ENCODE data around the gene HIF1AN.

The HIF1AN gene

GRCh38 chr10:100522107-100522801, 13.5 kb upstream of the HIF1AN start:
- DNase-seq (ENCODE audit: low spot score): no peak

GRCh38 chr10:100522945-100523344, 12.8 kb upstream of the HIF1AN start:
- DNase-seq (ENCODE audit: low spot score): no peak

- no peak for DNase-seq (ENCODE audit: low spot score)
These were observed 11.5 kb upstream of the HIF1AN start for GRCh38 chr10:100524206-100524605.

GRCh38 chr10:100524638-100525037, 11.1 kb upstream of the HIF1AN start:
- peak; percentile 25 for DNase-seq (ENCODE audit: low spot score)

GRCh38 chr10:100528123-100528886, 7.4 kb upstream of the HIF1AN start:
- peak; percentile 34 for DNase-seq (ENCODE audit: low spot score)

GRCh38 chr10:100528921-100529474, 6.7 kb upstream of the HIF1AN start:
- DNase-seq (ENCODE audit: low spot score): peak; percentile 55

- peak; percentile 83 for DNase-seq (ENCODE audit: low spot score)
These were observed 6.1 kb upstream of the HIF1AN start, which contains the start of gene NDUFB8 for GRCh38 chr10:100529475-100530298. Gene NDUFB8 (minus strand): TSS chr10:100529871. CDS start chr10:100529851, 20 bp downstream.

- no peak for DNase-seq (ENCODE audit: low spot score)
These were observed 4.0 kb upstream of the HIF1AN start for GRCh38 chr10:100531761-100532160.

GRCh38 chr10:100534726-100535125, 1.0 kb upstream of the HIF1AN start:
- DNase-seq (ENCODE audit: low spot score): no peak

GRCh38 chr10:100535338-100535714, 417 bp upstream of the HIF1AN start:
- no peak for DNase-seq (ENCODE audit: low spot score)

- DNase-seq (ENCODE audit: low spot score): no peak
These were observed 1.7 kb downstream of the HIF1AN start for GRCh38 chr10:100537475-100537874.

GRCh38 chr10:100544950-100545349, 9.2 kb downstream of the HIF1AN start:
- DNase-seq (ENCODE audit: low spot score): no peak

- DNase-seq (ENCODE audit: low spot score): no peak
These were observed 15.5 kb downstream of the HIF1AN start for GRCh38 chr10:100551196-100551595.

- no peak for DNase-seq (ENCODE audit: low spot score)
These were observed 16.0 kb downstream of the HIF1AN start for GRCh38 chr10:100551738-100552137.

GRCh38 chr10:100553929-100554328, 18.2 kb downstream of the HIF1AN start:
- no peak for DNase-seq (ENCODE audit: low spot score)

GRCh38 chr10:100554902-100555301, 19.2 kb downstream of the HIF1AN start:
- DNase-seq (ENCODE audit: low spot score): no peak

- DNase-seq (ENCODE audit: low spot score): no peak
These were observed 24.5 kb downstream of the HIF1AN start for GRCh38 chr10:100560248-100560647.

GRCh38 chr10:100561005-100561404, 25.3 kb downstream of the HIF1AN start:
- DNase-seq (ENCODE audit: low spot score): no peak

- DNase-seq (ENCODE audit: low spot score): no peak
These were observed 26.4 kb downstream of the HIF1AN start for GRCh38 chr10:100562008-100562672.

- DNase-seq (ENCODE audit: low spot score): no peak
These were observed 29.7 kb downstream of the HIF1AN start for GRCh38 chr10:100565206-100565985.

GRCh38 chr10:100566561-100566960, 30.8 kb downstream of the HIF1AN start:
- no peak for DNase-seq (ENCODE audit: low spot score)
